Stomach (tissue), 9 donors: ENCODE measurements around the gene ZDHHC11. TPM values are rescaled to one million over a fixed set of nuclear protein-coding genes. Genes with fewer than 3 reads are reported as not detected.
A peak's percentile ranks its signal among the peaks of the same experiment; 100 is the strongest.
"Not testable (repeated sequence)": the region's sequence is repeated elsewhere in the genome, so short reads cannot be mapped to it uniquely, and the experiment has no call there.

Source experiments
- DNase-seq, 2 donors: peaks; one replicate each; pipeline versions ENCODE4 v3.0.0 to v3.0.0-alpha.2; 2013 to 2019
- H3K27ac ChIP-seq, 5 donors: fragments of 200-600 bp in 4 of 5; sonication (generic) in 4 of 5; one replicate each; pipeline ENCODE4 v1.5.1; 2013 to 2019; ENCODE audit warnings: mild to moderate bottlenecking in 1 of 5, moderate library complexity in 1 of 5
- H3K27me3 ChIP-seq, 3 donors: fragments of 200-600 bp; sonication (generic); one replicate each; pipeline ENCODE4 v1.5.1; 2017 to 2019; ENCODE audit warnings: mixed run types in 1 of 3
- H3K36me3 ChIP-seq, 4 donors: fragments of 200-600 bp; sonication (generic); 1 replicate in 3 of 4; 2 replicates in 1 of 4; pipeline ENCODE4 v1.5.1; 2016 to 2019
- H3K4me1 ChIP-seq, 4 donors: fragments of 200-600 bp; sonication (generic); one replicate each; pipeline ENCODE4 v1.5.1; 2016 to 2019
- H3K4me3 ChIP-seq, 4 donors: fragments of 200-600 bp; sonication (generic) in 3 of 4; one replicate each; pipeline ENCODE4 v1.5.1; 2016 to 2019; ENCODE audit warnings: mild to moderate bottlenecking in 1 of 4
- H3K9me3 ChIP-seq, 4 donors: fragments of 200-600 bp; sonication (generic); one replicate each; pipeline ENCODE4 v1.5.1; 2016 to 2019
- EP300 ChIP-seq: sonication (generic); formaldehyde crosslinking; IDR thresholded peaks from one replicate; pipeline ENCODE4 v1.6.1; 2017; ENCODE audit warnings: antibody characterized with exemption
- POLR2A ChIP-seq, 4 donors: fragments of 450-650 bp; IDR thresholded peaks; one replicate each; pipeline ENCODE4 v1.6.1; 2016; ENCODE audit warnings: antibody characterized with exemption in 4 of 4, control low read depth in 2 of 4, mild to moderate bottlenecking in 1 of 4, moderate library complexity in 1 of 4
- POLR2AphosphoS5 ChIP-seq, 3 donors: sonication (generic); formaldehyde crosslinking; IDR thresholded peaks; one replicate each; pipeline ENCODE4 v1.6.1; 2016; ENCODE audit warnings: antibody characterized with exemption in 3 of 3
- WGBS, 5 donors: extraction: QIAGEN DNeasy Blood & Tissue Kit in 3 of 5; methylation state at CpG; one replicate each; pipeline versions ENCODE4 v1.1.5 to v1.1.7; 2013 to 2018; 5-methylcytosine and 5-hydroxymethylcytosine counted together
- intact Hi-C: fragments of 100-400 bp; cut with DNase I; formaldehyde crosslinking; loops from one replicate; pipeline ENCODE4 v1.15.1; 2023; ENCODE audit warnings: low total_unique reads
- polyA plus RNA-seq, 3 donors: library from polyadenylated mRNA; stranded (reverse); fragments of 200-250 nt; gene quantifications; one replicate each; pipeline ENCODE4 v1.2.3, GENCODE V29; 2013
- total RNA-seq, 5 donors: library from RNA; depleted of rRNA; stranded (reverse); fragments of >200 nt; gene quantifications; one replicate each; pipeline versions ENCODE4 v1.1.0 to v1.2.3, GENCODE V29; 2014 to 2016
- TF ChIP-seq, protein P1 (sequence below), 7 experiments: fragments of 450-650 bp in 4 of 7; fragments of 200-600 bp in 3 of 7; sonication (generic) in 3 of 7; IDR thresholded peaks; one replicate each; pipeline ENCODE4 v1.5.1; 2016 to 2019; ENCODE audit warnings: antibody characterized with exemption in 7 of 7, control low read depth in 2 of 7, mild to moderate bottlenecking in 1 of 7
- donor health status: healthy with polysubstance abuse.
- donor health status: Bipolar disorder and iron deficiency.
- donor health status: healthy.

The ZDHHC11 gene
- total and polyA plus RNA-seq, 8 donors, result 1.6 to 35.2 (median 8.3) TPM

DNA sequence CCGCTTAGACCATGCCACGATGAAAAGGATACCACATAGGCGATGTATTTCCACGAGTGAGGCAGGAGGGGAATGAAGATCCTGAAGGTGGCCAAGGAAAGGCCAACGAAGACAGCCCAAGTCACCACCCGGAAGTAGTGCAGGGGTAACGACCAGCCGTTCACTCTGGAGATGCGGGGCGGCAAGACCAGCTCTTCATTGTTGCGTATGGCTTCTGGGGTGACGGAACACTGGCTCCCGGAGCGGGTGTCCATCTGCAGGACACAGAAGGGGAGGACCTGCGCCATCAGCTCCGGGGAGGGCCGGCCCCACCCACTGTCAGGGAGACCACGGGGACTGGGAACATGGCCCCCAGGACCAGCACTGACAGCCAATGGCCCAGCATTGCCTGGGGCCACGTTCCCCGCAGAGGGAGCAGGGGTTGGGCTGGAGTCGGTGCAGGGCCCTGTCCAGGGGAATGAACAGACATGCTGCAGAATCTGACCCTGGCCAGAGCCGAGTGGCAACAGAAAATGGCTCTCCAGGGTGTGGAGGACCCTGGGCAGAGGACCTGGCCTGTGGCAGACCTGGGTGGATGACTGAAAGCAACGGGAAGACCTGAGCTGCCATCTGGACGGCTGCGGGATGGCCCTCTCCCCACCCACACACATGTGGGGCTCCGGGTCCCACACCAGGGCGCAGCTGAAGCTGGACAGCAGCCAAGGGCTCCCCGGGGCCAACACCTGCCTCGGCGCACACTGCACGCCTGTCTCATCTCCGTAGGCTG is 83.9 kb downstream of the ZDHHC11 start:
- Histone ChIP-seq H3K4me1 (peaks cover 0 to 4% (median 0%) of the 10 kb centered on the region in 4 donors), H3K4me3 (no peak overlapping the region), H3K9me3 (no peaks in the 10 kb centered on the region), H3K27me3 (no peaks in the 10 kb centered on the region), H3K36me3 (peaks cover 0 to 36% (median 8%) of the 10 kb centered on the region in 4 donors), H3K27ac (no peak overlapping the region)
- peak in 1 of 2 donors; percentile 5 for DNase-seq
- TF ChIP-seq EP300 (no peak), POLR2AphosphoS5 (IDR thresholded peaks at IDR 0.05) (no peak), POLR2A (IDR thresholded peaks at IDR 0.05) (no peak)
- TF ChIP-seq, protein P1, sequence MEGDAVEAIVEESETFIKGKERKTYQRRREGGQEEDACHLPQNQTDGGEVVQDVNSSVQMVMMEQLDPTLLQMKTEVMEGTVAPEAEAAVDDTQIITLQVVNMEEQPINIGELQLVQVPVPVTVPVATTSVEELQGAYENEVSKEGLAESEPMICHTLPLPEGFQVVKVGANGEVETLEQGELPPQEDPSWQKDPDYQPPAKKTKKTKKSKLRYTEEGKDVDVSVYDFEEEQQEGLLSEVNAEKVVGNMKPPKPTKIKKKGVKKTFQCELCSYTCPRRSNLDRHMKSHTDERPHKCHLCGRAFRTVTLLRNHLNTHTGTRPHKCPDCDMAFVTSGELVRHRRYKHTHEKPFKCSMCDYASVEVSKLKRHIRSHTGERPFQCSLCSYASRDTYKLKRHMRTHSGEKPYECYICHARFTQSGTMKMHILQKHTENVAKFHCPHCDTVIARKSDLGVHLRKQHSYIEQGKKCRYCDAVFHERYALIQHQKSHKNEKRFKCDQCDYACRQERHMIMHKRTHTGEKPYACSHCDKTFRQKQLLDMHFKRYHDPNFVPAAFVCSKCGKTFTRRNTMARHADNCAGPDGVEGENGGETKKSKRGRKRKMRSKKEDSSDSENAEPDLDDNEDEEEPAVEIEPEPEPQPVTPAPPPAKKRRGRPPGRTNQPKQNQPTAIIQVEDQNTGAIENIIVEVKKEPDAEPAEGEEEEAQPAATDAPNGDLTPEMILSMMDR (IDR thresholded peaks at IDR 0.05), result no peak
- 83 to 87% (median 87%) methylated on average over 32 of the region's 32 CpGs for WGBS, 5 donors
- intact Hi-C loops, result no loop called here

GRCh38 chr5:765948-766631 is 84.7 kb downstream of the ZDHHC11 start:
- peaks cover 0 to 5% (median 0%) of the 10 kb centered on the region in 4 donors for H3K4me1 ChIP-seq
- DNase-seq, result peak in 1 of 2 donors; percentile 2
- no peaks in the 10 kb centered on the region for H3K27me3 ChIP-seq
- intact Hi-C loops, result no loop called here
- peaks cover 0 to 36% (median 8%) of the 10 kb centered on the region in 4 donors for H3K36me3 ChIP-seq
- TF ChIP-seq, protein P1 (IDR thresholded peaks at IDR 0.05), result no peak
- TF ChIP-seq POLR2A (IDR thresholded peaks at IDR 0.05), result no peak
- no peak for TF ChIP-seq EP300
- no peak for TF ChIP-seq POLR2AphosphoS5 (IDR thresholded peaks at IDR 0.05)
- H3K9me3 ChIP-seq, result no peaks in the 10 kb centered on the region
- H3K4me3 ChIP-seq, result no peak overlapping the region
- 89 to 94% (median 93%) methylated on average over 16 to 18 of the region's 18 CpGs for WGBS, 5 donors
- H3K27ac ChIP-seq, result no peak overlapping the region

DNA sequence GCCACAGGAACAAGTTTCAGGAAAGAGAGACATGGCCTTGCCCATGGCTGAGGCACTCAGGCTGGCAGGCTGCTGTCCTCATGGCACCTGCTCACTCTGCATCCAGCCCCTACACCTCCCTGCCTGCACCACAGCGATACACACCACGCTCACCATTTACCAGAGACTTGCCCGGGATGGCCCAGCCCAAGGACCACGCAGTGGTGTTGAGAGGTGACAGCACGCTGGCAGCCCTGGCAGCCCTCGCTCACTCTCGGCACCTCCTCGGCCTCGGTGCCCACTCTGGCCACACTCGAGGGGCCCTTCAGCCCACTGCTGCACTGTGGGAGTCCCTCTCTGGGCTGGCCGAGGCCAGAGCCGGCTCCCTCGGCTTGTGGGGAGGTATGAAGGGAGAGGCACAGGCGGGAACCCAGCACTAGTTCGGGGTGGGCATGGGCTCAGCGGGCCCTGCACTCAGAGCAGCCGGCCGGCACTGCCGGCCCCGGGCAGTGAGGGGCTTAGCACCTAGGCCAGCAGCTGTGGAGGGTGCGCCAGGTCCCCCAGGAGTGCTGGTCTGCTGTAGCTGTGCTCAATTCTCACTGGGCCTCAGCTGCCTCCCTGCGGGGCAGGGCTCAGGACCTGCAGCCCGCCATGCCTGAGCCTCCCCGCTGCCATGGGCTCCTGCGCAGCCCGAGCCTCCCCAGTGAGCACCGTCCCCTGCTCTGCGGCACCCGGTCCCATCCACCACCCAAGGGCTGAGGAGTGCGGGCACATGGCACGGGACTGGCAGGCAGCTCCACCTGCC is 86.6 kb downstream of the ZDHHC11 start:
- H3K4me3 ChIP-seq, result no peak overlapping the region
- peaks cover 8 to 14% (median 9%) of the 10 kb centered on the region in 4 donors for H3K4me1 ChIP-seq
- peak in 1 of 2 donors; percentile 2 for DNase-seq
- no peaks in the 10 kb centered on the region for H3K27me3 ChIP-seq
- 96 to 97% (median 96%) methylated on average over 31 of the region's 31 CpGs for WGBS, 5 donors
- no peaks in the 10 kb centered on the region for H3K9me3 ChIP-seq
- intact Hi-C loops, result no loop called here
- H3K27ac ChIP-seq, result no peak overlapping the region
- no peak for TF ChIP-seq EP300
- no peak for TF ChIP-seq POLR2AphosphoS5 (IDR thresholded peaks at IDR 0.05)
- TF ChIP-seq POLR2A (IDR thresholded peaks at IDR 0.05), result no peak
- TF ChIP-seq, protein P1 (IDR thresholded peaks at IDR 0.05), result no peak
- H3K36me3 ChIP-seq, result peaks cover 0 to 41% (median 8%) of the 10 kb centered on the region in 4 donors

DNA sequence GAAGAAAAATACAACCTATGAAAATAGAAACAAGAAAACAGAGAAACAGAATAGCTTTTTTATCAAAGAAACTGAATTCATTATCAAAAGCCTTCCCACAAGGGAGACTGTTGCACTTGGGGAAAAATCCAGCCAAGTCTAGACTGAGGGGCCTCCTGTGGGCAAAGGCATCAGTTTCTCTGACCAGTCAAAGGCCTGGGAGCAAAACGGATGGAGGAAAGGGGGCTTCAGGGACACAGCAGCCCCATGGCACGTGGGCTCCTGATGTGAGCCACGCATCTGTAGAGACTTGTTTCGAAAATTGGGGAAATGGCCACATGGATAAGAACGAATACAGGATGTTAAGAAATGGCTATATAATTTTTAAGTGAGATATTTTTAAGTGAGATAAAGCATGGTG is 87.4 kb downstream of the ZDHHC11 start:
- Histone ChIP-seq H3K9me3 (no peaks in the 10 kb centered on the region), H3K27me3 (no peaks in the 10 kb centered on the region), H3K27ac (no peak overlapping the region), H3K4me1 (peaks cover 16 to 22% (median 17%) of the 10 kb centered on the region in 4 donors), H3K36me3 (peaks cover 0 to 41% (median 8%) of the 10 kb centered on the region in 4 donors), H3K4me3 (no peak overlapping the region)
- TF ChIP-seq POLR2AphosphoS5 (IDR thresholded peaks at IDR 0.05), result no peak
- TF ChIP-seq, protein P1 (IDR thresholded peaks at IDR 0.05), result no peak
- no peak for TF ChIP-seq POLR2A (IDR thresholded peaks at IDR 0.05)
- TF ChIP-seq EP300, result no peak
- intact Hi-C loops, result no loop called here
- DNase-seq, result no peak
- 69 to 90% (median 86%) methylated on average over 5 of the region's 5 CpGs for WGBS, 5 donors

- WGBS, 5 donors, result 86 to 93% (median 89%) methylated on average over 8 of the region's 8 CpGs
- H3K4me3 ChIP-seq, intact Hi-C loops, H3K27ac ChIP-seq, H3K27me3 ChIP-seq, H3K9me3 ChIP-seq: not testable (repeated sequence)
- H3K4me1 ChIP-seq, result peaks cover 20 to 26% (median 21%) of the 10 kb centered on the region in 4 donors
- peak in 1 of 2 donors; percentile 3 for DNase-seq
- peaks cover 0 to 41% (median 8%) of the 10 kb centered on the region in 4 donors for H3K36me3 ChIP-seq
Measured at GRCh38 chr5:762996-763395, 87.8 kb downstream of the ZDHHC11 start.
